ENCODE data around the gene ZNF205. TPM values are rescaled to one million over a fixed set of nuclear protein-coding genes. Genes with fewer than 3 reads are reported as not detected.
A peak's percentile ranks its signal among the peaks of the same experiment; 100 is the strongest.
"Not testable (repeated sequence)": the region's sequence is repeated elsewhere in the genome, so short reads cannot be mapped to it uniquely, and the experiment has no call there.

Gene ZNF205
- total RNA-seq, 1 donor from 2014 or later = 7.3 TPM

DNA sequence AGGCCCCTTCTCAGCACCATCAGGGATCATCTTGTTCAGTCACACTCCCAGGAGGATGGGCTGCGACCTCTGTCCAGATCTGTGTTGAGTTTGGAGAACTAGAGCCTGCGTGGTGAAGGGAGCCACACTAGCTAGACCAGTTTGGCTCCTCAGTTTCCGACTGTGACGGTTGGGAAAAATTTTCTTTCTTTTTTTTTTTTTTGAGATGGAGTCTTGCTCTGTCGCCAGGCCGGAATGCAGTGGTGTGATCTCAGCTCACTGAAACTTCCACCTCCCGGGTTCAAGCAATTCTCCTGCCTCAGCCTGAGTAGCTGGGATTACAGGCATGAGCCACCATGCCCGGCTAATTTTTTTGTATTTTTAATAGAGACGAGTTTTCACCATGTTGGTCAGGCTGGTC, 27.2 kb downstream of the ZNF205 start:
- H3K9me3 ChIP-seq (ENCODE audit: control insufficient read depth in 3 of 3, low read length in 3 of 3); H3K4me3 ChIP-seq (ENCODE audit: low read length in 3 of 3); H3K27me3 ChIP-seq (ENCODE audit: control insufficient read depth in 3 of 3, insufficient read depth in 3 of 3, low read length in 3 of 3); H3K27ac ChIP-seq (ENCODE audit: low read depth, low read length): not testable (repeated sequence)
- peaks cover 25 to 74% (median 60%) of the 10 kb centered on the region in 3 donors for H3K4me1 ChIP-seq (ENCODE audit: control insufficient read depth in 3 of 3, insufficient read depth in 3 of 3, low read length in 3 of 3)
- peak overlapping the region in 1 of 3 donors; percentile 58 for H3K9ac ChIP-seq (ENCODE audit: low read depth in 1 of 3, low read length in 3 of 3)
- H3K36me3 ChIP-seq (ENCODE audit: control insufficient read depth in 3 of 3, insufficient read depth in 3 of 3, low read length in 3 of 3) = peaks cover 18 to 32% (median 18%) of the 10 kb centered on the region in 3 donors

DNA sequence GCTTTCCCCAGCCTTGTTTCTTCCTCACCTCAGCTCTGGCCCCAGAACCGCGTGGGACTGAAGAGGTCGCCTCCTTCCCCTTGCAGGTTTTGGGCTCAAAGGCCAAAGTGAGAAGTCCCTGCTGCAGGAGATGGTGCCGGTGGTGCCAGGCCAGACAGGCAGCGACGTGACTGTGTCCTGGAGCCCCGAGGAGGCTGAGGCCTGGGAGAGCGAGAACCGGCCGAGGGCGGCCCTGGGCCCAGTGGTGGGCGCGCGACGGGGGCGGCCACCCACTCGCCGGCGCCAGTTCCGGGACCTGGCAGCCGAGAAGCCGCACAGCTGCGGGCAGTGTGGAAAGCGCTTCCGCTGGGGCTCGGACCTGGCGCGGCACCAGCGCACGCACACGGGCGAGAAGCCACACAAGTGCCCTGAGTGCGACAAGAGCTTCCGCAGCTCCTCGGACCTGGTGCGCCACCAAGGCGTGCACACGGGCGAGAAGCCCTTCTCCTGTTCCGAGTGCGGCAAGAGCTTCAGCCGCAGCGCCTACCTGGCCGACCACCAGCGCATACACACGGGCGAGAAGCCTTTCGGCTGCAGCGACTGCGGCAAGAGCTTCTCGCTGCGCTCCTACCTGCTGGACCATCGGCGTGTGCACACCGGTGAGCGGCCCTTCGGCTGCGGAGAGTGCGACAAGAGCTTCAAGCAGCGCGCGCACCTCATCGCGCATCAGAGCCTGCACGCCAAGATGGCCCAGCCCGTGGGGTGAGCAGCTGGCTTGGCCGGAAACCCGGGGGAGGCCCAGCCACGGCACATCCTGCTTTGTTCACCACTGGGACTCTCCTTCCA, 28.4 kb downstream of the ZNF205 start:
- Histone ChIP-seq H3K27me3 (ENCODE audit: control insufficient read depth in 3 of 3, insufficient read depth in 3 of 3, low read length in 3 of 3) (no peaks in the 10 kb centered on the region), H3K27ac (ENCODE audit: low read depth, low read length) (peak overlapping the region; percentile 98), H3K9ac (ENCODE audit: low read depth in 1 of 3, low read length in 3 of 3) (peak overlapping the region in 2 of 3 donors; percentile 86 to 98), H3K4me1 (ENCODE audit: control insufficient read depth in 3 of 3, insufficient read depth in 3 of 3, low read length in 3 of 3) (peaks cover 34 to 79% (median 68%) of the 10 kb centered on the region in 3 donors), H3K4me3 (ENCODE audit: low read length in 3 of 3) (peak overlapping the region in 2 of 3 donors; percentile 82 to 91), H3K9me3 (ENCODE audit: control insufficient read depth in 3 of 3, low read length in 3 of 3) (no peaks in the 10 kb centered on the region), H3K36me3 (ENCODE audit: control insufficient read depth in 3 of 3, insufficient read depth in 3 of 3, low read length in 3 of 3) (peaks cover 17 to 32% (median 18%) of the 10 kb centered on the region in 3 donors)

DNA sequence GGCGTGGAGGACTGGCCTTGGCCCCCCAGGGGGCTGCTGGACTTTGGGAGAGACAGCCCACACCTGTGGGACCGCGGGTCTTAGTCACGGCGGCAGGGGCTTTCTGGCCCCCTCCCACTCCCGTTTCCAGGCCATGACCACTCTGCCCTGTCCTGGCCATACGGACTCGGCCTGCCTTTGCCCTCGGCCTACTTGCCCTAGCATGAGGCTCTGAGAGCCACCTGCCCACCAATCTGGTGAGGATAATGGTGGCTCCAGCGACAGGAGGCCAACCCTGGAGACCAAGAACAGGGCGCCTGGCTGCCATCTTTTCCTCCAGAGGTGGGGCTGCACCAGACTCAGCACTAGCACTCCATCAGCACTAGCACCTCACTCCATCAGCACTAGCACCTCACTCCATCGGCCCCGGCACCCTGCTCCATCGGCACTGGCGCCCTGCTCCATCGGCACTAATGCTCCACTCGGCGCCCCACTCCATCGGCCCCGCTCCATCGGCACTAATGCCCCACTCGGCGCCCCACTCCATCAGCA, 29.5 kb downstream of the ZNF205 start:
- H3K27ac ChIP-seq (ENCODE audit: low read depth, low read length) = peak overlapping the region; percentile 98

DNA sequence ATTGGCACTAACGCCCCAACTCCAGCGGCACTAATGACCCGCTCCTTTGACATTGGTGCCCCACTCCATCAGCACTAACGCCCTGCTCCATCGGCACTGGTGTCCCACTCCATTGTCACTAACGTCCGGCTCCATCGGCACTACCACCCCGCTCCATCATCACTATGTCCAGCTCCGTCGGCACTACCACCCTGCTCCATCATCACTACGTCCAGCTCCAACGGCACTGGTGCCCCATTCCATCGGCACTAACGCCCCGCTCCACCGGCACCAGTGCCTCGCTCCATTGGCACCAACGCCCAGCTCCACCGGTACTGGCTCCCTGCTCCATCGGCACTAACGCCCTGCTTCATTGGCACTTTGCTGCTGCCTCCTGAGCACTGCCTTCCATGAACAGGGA, 29.9 kb downstream of the ZNF205 start:
- peak overlapping the region; percentile 98 for H3K27ac ChIP-seq (ENCODE audit: low read depth, low read length)
- no peaks in the 10 kb centered on the region for H3K9me3 ChIP-seq (ENCODE audit: control insufficient read depth in 3 of 3, low read length in 3 of 3)
- peak overlapping the region; percentile 86 to 98 (median 93) for H3K9ac ChIP-seq (ENCODE audit: low read depth in 1 of 3, low read length in 3 of 3)
- peaks cover 26 to 69% (median 59%) of the 10 kb centered on the region in 3 donors for H3K4me1 ChIP-seq (ENCODE audit: control insufficient read depth in 3 of 3, insufficient read depth in 3 of 3, low read length in 3 of 3)
- no peaks in the 10 kb centered on the region for H3K27me3 ChIP-seq (ENCODE audit: control insufficient read depth in 3 of 3, insufficient read depth in 3 of 3, low read length in 3 of 3)
- H3K36me3 ChIP-seq (ENCODE audit: control insufficient read depth in 3 of 3, insufficient read depth in 3 of 3, low read length in 3 of 3) = peaks cover 16 to 32% (median 18%) of the 10 kb centered on the region in 3 donors
- H3K4me3 ChIP-seq (ENCODE audit: low read length in 3 of 3) = peak overlapping the region; percentile 75 to 91 (median 82)

More for the DNA sequence above, 29.5 kb downstream of the ZNF205 start:
- Histone ChIP-seq H3K9me3 (ENCODE audit: control insufficient read depth in 3 of 3, low read length in 3 of 3) (no peaks in the 10 kb centered on the region), H3K36me3 (ENCODE audit: control insufficient read depth in 3 of 3, insufficient read depth in 3 of 3, low read length in 3 of 3) (peaks cover 17 to 32% (median 18%) of the 10 kb centered on the region in 3 donors), H3K27me3 (ENCODE audit: control insufficient read depth in 3 of 3, insufficient read depth in 3 of 3, low read length in 3 of 3) (no peaks in the 10 kb centered on the region), H3K4me3 (ENCODE audit: low read length in 3 of 3) (peak overlapping the region; percentile 75 to 91 (median 82)), H3K4me1 (ENCODE audit: control insufficient read depth in 3 of 3, insufficient read depth in 3 of 3, low read length in 3 of 3) (peaks cover 30 to 74% (median 64%) of the 10 kb centered on the region in 3 donors), H3K9ac (ENCODE audit: low read depth in 1 of 3, low read length in 3 of 3) (peak overlapping the region in 2 of 3 donors; percentile 86 to 98)

DNA sequence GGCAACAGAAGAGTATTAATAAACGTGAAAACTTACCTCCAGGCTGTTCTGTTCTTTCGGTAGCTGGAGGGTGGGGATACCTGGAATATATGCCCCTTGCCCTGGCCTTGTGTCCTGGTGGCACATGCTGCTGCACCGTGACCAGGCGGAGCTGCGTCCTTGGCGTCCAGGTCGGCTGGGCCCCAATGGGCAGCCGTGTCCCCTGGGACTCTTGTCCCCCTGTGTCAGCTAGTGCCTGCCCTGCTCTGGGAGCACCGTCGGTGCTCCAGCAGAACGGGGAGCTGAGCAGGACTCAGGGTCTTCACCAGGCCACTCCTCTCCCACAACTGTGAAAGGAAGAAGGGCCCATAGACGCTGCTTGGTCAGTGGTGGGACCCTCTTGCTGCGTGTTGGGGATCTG, 30.4 kb downstream of the ZNF205 start:
- peak overlapping the region; percentile 86 to 98 (median 93) for H3K9ac ChIP-seq (ENCODE audit: low read depth in 1 of 3, low read length in 3 of 3)
- no peaks in the 10 kb centered on the region for H3K9me3 ChIP-seq (ENCODE audit: control insufficient read depth in 3 of 3, low read length in 3 of 3)
- H3K4me3 ChIP-seq (ENCODE audit: low read length in 3 of 3) = peak overlapping the region; percentile 75 to 91 (median 82)
- H3K4me1 ChIP-seq (ENCODE audit: control insufficient read depth in 3 of 3, insufficient read depth in 3 of 3, low read length in 3 of 3) = peaks cover 26 to 64% (median 59%) of the 10 kb centered on the region in 3 donors
- peak overlapping the region; percentile 98 for H3K27ac ChIP-seq (ENCODE audit: low read depth, low read length)
- no peaks in the 10 kb centered on the region for H3K27me3 ChIP-seq (ENCODE audit: control insufficient read depth in 3 of 3, insufficient read depth in 3 of 3, low read length in 3 of 3)
- peaks cover 15 to 29% (median 17%) of the 10 kb centered on the region in 3 donors for H3K36me3 ChIP-seq (ENCODE audit: control insufficient read depth in 3 of 3, insufficient read depth in 3 of 3, low read length in 3 of 3)

DNA sequence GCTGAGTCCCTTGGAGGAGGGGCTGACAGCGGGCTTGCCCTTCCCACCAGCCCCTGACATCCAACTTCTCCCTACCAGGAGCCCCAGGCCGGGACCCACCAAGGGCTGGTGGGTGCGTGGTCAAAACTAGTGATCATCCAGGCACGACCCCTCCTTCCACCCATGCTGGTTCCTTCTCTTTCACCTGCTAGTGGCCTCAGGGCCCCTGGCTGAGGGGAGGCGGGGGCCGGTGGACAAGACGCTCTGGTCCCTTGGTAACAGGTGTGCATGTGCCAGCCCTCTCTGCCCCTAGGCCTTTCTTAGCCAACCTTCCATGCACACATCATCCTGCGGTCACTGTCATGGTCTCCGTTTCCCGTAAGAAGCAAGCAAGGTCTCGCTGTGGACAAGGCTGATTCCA, 30.8 kb downstream of the ZNF205 start:
- no peaks in the 10 kb centered on the region for H3K9me3 ChIP-seq (ENCODE audit: control insufficient read depth in 3 of 3, low read length in 3 of 3)
- peak overlapping the region; percentile 75 to 91 (median 82) for H3K4me3 ChIP-seq (ENCODE audit: low read length in 3 of 3)
- H3K4me1 ChIP-seq (ENCODE audit: control insufficient read depth in 3 of 3, insufficient read depth in 3 of 3, low read length in 3 of 3) = peaks cover 26 to 60% (median 58%) of the 10 kb centered on the region in 3 donors
- H3K27me3 ChIP-seq (ENCODE audit: control insufficient read depth in 3 of 3, insufficient read depth in 3 of 3, low read length in 3 of 3) = no peaks in the 10 kb centered on the region
- peaks cover 14 to 26% (median 15%) of the 10 kb centered on the region in 3 donors for H3K36me3 ChIP-seq (ENCODE audit: control insufficient read depth in 3 of 3, insufficient read depth in 3 of 3, low read length in 3 of 3)
- peak overlapping the region; percentile 86 to 98 (median 93) for H3K9ac ChIP-seq (ENCODE audit: low read depth in 1 of 3, low read length in 3 of 3)
- peak overlapping the region; percentile 98 for H3K27ac ChIP-seq (ENCODE audit: low read depth, low read length)

DNA sequence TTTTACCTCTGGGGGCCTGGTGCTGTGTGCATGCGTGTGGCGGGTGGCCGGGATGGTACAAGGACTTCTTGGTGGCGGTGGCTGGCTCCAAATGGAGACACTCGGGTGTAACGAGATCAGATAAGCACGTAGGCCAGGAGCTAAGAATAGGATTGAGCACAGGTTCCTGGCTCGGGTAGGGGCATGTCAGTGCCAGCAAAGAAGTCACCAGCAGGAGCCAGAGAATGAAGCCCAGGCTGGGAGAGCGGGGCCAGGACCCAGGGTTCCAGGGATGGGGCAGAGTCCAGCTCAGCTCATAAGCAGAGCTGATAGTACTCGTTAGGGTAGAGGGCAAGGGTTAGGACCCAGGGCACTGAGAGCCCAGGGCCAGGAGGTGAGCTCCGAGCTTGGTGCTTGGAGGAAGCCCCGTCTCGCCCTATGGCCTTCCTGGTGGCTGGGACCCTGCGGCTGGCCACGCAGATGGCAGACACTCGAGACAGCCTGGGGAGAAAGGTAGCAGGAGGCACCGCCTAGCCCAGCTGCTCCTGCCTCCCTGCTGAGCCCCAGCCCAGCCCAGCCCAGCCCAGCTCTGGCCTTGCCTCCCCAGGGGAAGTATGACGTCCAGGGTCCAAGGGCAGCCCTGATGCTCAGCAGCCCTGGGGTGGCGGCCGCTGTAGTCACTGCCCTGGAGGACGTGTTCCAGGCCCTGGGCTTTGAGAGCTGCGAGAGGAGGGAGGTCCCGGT, 31.4 kb downstream of the ZNF205 start:
- Histone ChIP-seq H3K4me1 (ENCODE audit: control insufficient read depth in 3 of 3, insufficient read depth in 3 of 3, low read length in 3 of 3) (peaks cover 26 to 55% (median 52%) of the 10 kb centered on the region in 3 donors), H3K9ac (ENCODE audit: low read depth in 1 of 3, low read length in 3 of 3) (peak overlapping the region; percentile 86 to 98 (median 93)), H3K27ac (ENCODE audit: low read depth, low read length) (peak overlapping the region; percentile 98), H3K4me3 (ENCODE audit: low read length in 3 of 3) (peak overlapping the region; percentile 75 to 91 (median 82)), H3K36me3 (ENCODE audit: control insufficient read depth in 3 of 3, insufficient read depth in 3 of 3, low read length in 3 of 3) (peaks cover 11 to 22% (median 14%) of the 10 kb centered on the region in 3 donors), H3K27me3 (ENCODE audit: control insufficient read depth in 3 of 3, insufficient read depth in 3 of 3, low read length in 3 of 3) (no peaks in the 10 kb centered on the region), H3K9me3 (ENCODE audit: control insufficient read depth in 3 of 3, low read length in 3 of 3) (no peaks in the 10 kb centered on the region)

DNA sequence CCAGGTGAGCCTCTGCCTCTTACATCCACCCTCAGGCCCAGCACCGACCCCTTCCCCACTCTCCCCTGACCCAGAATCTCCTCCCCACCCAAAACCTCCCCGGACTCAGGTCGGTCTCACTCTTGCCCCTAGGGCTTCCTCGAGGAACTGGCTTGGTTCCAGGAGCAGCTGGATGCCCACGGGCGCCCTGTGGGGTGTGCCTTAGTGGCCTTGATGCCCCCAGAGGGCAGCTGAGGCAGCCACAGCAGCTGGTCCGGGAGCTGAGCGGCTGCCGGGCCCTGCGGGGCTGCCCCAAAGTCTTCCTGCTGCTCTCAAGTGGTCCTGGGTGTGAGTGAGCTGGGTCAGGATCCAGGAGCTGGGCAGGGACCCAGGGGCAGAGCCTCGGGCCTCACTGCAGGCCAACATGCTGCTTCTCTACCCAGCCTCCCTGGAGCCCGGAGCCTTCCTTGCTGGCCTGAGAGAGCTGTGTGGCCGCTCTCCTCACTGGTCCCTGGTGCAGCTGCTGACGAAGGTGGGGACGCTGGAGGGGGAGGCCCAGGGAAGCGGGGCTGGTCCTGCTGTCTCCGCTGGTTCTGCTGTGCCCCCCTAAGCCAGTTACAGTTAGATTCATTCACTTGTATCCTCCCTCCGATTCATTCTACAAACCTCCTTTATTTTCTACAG, 32.1 kb downstream of the ZNF205 start:
- Histone ChIP-seq H3K36me3 (ENCODE audit: control insufficient read depth in 3 of 3, insufficient read depth in 3 of 3, low read length in 3 of 3) (peaks cover 10 to 17% (median 11%) of the 10 kb centered on the region in 3 donors), H3K4me1 (ENCODE audit: control insufficient read depth in 3 of 3, insufficient read depth in 3 of 3, low read length in 3 of 3) (peaks cover 26 to 51% (median 45%) of the 10 kb centered on the region in 3 donors), H3K9ac (ENCODE audit: low read depth in 1 of 3, low read length in 3 of 3) (peak overlapping the region; percentile 82 to 98 (median 86)), H3K9me3 (ENCODE audit: control insufficient read depth in 3 of 3, low read length in 3 of 3) (no peaks in the 10 kb centered on the region), H3K4me3 (ENCODE audit: low read length in 3 of 3) (peak overlapping the region in 2 of 3 donors; percentile 18 to 52), H3K27ac (ENCODE audit: low read depth, low read length) (peak overlapping the region; percentile 98), H3K27me3 (ENCODE audit: control insufficient read depth in 3 of 3, insufficient read depth in 3 of 3, low read length in 3 of 3) (peaks cover 0 to 2% (median 0%) of the 10 kb centered on the region in 3 donors)

DNA sequence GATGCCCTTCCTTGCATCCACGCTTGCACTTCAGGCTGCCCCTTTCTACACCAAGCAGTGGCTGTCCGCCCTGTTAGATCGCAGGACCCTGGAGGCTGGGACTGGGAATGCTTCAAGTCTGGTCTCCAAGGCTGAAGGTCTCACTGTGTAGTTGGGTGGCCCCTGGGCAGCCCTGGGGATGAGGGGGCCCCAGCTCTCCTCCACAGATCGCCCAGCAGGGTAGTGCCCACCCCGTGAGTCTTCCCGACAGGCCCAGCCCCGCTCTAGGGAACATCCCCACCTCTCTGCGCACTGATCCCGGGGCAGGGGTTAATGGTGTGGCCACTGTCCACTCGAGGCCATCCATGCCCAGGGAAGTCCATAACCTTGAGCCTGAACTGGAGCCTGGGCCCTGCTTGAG, 32.8 kb downstream of the ZNF205 start:
- H3K27ac ChIP-seq (ENCODE audit: low read depth, low read length) = no peak overlapping the region
- H3K36me3 ChIP-seq (ENCODE audit: control insufficient read depth in 3 of 3, insufficient read depth in 3 of 3, low read length in 3 of 3) = peaks cover 10 to 16% (median 11%) of the 10 kb centered on the region in 3 donors
- H3K9me3 ChIP-seq (ENCODE audit: control insufficient read depth in 3 of 3, low read length in 3 of 3) = no peaks in the 10 kb centered on the region
- peak overlapping the region in 1 of 3 donors; percentile 41 for H3K4me3 ChIP-seq (ENCODE audit: low read length in 3 of 3)
- peaks cover 0 to 5% (median 0%) of the 10 kb centered on the region in 3 donors for H3K27me3 ChIP-seq (ENCODE audit: control insufficient read depth in 3 of 3, insufficient read depth in 3 of 3, low read length in 3 of 3)
- peaks cover 31 to 58% (median 49%) of the 10 kb centered on the region in 3 donors for H3K4me1 ChIP-seq (ENCODE audit: control insufficient read depth in 3 of 3, insufficient read depth in 3 of 3, low read length in 3 of 3)
- H3K9ac ChIP-seq (ENCODE audit: low read depth in 1 of 3, low read length in 3 of 3) = peak overlapping the region in 1 of 3 donors; percentile 98
